Measurements from ENCODE around the gene TRIM67.
"Not testable (repeated sequence)": the region's sequence is repeated elsewhere in the genome, so short reads cannot be mapped to it uniquely, and the experiment has no call there.

Gene TRIM67

GRCh38 chr1:231157311-231157710 is 4.5 kb upstream of the TRIM67 start:
- TF ChIP-seq CTCF (conservative IDR thresholded peaks at IDR 0.05; ENCODE audit: low read length): no peak
- no peak overlapping the region for H3K4me3 ChIP-seq (ENCODE audit: low read length)
- no peak for DNase-seq (ENCODE audit: low read depth)

- DNase-seq (ENCODE audit: low read depth); H3K4me3 ChIP-seq (ENCODE audit: low read length): not testable (repeated sequence)
These were observed 3.7 kb upstream of the TRIM67 start for GRCh38 chr1:231158141-231158540.

- no peak for DNase-seq (ENCODE audit: low read depth)
- TF ChIP-seq CTCF (conservative IDR thresholded peaks at IDR 0.05; ENCODE audit: low read length): no peak
- H3K4me3 ChIP-seq (ENCODE audit: low read length): no peak overlapping the region
These were observed 2.5 kb upstream of the TRIM67 start for GRCh38 chr1:231159202-231159962.

- no peak for TF ChIP-seq CTCF (conservative IDR thresholded peaks at IDR 0.05; ENCODE audit: low read length)
- DNase-seq (ENCODE audit: low read depth): no peak
- H3K4me3 ChIP-seq (ENCODE audit: low read length): no peak overlapping the region
These were observed 1.7 kb upstream of the TRIM67 start for GRCh38 chr1:231159963-231160761.

GRCh38 chr1:231160895-231161666 is 777 bp upstream of the TRIM67 start:
- DNase-seq (ENCODE audit: low read depth): no peak
- H3K4me3 ChIP-seq (ENCODE audit: low read length): no peak overlapping the region
- TF ChIP-seq CTCF (conservative IDR thresholded peaks at IDR 0.05; ENCODE audit: low read length): no peak

GRCh38 chr1:231162297-231162969 is 575 bp downstream of the TRIM67 start:
- DNase-seq (ENCODE audit: low read depth): no peak
- H3K4me3 ChIP-seq (ENCODE audit: low read length): no peak overlapping the region
- no peak for TF ChIP-seq CTCF (conservative IDR thresholded peaks at IDR 0.05; ENCODE audit: low read length)
